Endothelial cell of hepatic sinusoid (primary cell): ENCODE measurements around the gene PROS1.
"Not testable (repeated sequence)": the region's sequence is repeated elsewhere in the genome, so short reads cannot be mapped to it uniquely, and the experiment has no call there.

ENCODE experiments used
- in situ Hi-C: cut with HindIII; loops from 2 replicates; pipeline ENCODE4 v1.10.0; 2017; ENCODE audit warnings: low sequenced_read_pairs

The PROS1 gene

DNA sequence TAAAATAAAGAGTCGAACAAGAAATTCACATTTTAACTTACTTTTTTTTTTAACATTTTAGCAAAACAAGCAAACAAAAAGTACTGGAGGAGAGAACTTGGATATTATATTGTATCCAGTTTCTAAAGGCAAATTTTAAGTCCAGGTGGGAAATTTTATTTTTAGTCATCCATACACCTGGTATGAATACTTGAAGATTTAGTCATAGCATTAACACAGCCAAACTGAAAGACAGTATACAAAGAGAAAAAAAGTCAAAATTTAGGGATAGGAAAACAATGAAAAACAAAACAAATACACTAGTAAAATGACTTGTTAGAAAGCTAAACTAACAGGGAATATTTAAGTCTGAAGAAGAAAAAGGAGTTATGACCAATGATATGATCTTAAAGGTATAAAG is 69.1 kb downstream of the PROS1 start:
- in situ Hi-C loops, result no loop called here

DNA sequence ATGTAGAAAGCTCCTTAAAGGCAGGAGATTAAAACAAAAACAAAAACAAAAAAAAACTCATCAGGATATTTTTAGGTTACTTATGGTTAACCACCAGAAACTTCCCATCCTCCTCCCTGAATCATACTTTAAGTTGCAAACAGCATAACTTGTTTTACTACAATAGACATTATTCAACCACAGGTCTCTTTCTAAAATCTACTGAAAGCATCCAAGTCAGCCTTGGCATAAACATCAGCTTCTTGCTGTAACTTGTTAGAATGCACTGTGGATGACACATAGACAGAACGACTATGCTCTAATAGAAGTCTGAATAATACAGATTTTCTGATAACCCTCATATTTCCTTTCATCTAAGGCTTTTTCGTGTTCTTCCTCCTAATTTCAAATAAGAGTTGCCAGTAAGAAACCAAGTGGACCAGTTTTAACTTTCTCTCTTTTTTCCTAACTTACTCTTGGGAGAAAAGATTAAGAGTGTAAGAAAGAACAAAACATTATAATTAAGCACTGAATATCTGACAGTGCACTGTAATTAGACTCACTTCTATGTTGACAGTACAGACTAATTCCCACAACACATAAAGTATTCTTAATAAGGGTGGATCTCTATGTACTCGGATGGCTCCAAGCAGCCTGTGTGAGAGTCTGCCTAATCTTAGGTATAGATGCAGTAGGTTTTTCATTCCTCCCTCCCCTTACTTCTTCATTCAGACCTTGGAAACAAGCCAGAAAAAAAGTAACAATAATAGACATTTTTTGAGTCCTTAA is 95.3 kb downstream of the PROS1 start:
- in situ Hi-C loops, result not testable (repeated sequence)

DNA sequence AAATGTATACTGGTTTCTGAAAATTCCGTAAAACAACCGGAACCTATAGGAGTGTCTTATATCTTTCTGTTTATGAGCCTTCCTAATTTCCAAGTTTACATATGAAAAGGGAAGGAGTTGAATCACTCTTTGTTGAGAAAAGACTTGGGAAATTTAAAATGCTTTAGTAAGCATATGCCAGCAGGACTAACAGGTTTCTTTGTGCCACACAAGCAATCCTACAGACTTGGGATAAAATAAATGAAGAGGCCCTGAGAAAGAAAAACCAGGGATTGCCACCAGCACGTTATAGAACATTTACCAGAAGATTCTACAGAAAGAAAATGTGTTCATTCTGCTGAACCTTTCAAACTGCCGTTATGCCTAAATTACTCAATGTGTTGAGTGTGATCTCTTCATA is 96.3 kb downstream of the PROS1 start:
- in situ Hi-C loops, result not testable (repeated sequence)

DNA sequence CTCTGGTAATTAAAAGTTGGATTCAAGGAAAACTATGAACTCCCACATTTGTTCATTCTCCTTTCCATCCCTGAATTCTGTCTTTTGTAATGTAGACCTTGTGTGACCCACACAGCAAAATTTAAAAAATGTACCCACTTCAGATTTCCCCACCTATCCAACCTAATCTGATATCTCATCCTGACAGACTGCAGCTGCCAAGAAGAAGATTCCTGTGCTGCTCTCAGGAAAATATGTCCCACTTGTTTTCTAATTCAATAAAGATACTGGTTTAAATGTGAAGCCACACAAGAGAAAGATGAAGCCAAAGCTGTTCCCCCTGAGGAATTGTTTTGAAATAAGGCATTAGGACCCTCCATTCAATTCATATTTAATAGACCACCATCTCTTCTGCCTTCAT is 100.3 kb downstream of the PROS1 start:
- in situ Hi-C loops, result not testable (repeated sequence)

DNA sequence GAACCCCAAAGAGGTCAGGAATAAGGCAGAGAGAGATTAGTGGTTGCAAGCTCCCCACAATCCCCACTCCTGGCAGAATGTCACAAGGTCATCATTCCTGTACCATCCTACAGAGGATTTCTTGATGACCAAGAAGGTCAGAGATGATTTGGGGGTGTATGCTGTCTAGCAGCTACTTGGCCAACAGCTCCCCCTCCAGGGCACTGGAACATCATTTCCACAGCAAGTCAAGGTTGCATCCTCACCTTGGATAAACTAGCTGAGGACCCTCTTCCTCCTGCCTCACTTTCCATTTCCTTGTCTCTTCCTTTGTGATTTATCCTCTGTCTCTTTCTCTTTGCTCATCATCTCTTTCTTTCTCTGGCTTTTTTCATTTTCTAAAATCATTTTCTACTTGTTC is 106.3 kb downstream of the PROS1 start:
- in situ Hi-C loops, result no loop called here

DNA sequence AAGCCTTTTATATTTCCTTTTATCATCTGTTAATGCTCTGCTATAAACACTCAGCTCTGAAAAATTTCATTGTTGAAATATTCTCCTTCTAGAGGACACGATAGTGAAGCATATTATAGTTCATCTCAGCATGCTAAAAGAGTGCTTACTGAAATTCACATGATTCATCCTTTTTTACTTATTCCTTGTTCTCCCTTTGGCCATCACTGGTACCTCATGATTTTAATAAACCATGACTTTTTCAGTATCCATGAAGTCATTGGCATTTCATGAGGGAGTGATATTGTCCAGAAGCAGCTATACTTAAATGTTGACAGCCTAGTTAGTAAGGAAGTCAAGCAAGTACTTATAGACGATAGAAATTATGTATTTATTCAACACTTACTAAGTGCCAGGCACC is 112.7 kb downstream of the PROS1 start:
- in situ Hi-C loops, result no loop called here

DNA sequence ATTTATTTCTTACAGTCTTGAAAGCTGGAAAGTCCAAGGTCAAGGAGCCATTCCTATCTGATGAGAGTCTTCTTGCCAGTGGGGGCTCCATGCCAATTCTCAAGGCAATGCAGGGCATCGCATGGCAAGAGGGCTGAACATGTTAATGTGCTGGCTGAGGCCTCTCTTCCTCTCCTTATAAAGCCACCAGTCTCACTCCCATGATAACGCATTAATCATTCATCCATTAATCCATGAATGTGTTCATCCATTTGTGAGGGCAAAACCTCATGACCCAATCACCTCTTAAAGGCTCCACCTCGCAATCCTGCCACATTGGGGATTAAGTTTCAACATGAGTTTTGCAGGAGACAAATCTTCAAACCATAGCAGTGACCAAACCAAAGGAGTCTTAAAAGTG is 118.3 kb downstream of the PROS1 start:
- in situ Hi-C loops, result no loop called here

DNA sequence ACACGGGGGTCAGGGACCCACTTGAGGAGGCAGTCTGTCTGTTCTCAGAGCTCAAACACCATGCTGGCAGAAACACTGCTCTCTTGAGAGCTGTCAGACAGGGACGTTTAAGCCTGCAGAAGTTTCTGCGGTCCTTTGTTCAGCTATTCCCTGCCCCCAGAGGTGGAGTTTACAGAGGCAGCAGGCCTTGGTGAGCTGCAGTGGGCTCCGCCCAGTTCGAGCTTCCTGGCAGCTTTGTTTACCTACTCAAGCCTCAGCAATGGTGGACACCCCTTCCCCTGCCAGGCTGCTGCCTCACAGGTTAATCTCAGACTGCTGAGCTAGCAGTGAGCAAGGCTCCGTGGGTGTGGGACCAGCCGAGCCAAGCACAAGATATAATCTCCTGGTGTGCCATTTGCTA is 121.5 kb downstream of the PROS1 start:
- in situ Hi-C loops, result not testable (repeated sequence)

DNA sequence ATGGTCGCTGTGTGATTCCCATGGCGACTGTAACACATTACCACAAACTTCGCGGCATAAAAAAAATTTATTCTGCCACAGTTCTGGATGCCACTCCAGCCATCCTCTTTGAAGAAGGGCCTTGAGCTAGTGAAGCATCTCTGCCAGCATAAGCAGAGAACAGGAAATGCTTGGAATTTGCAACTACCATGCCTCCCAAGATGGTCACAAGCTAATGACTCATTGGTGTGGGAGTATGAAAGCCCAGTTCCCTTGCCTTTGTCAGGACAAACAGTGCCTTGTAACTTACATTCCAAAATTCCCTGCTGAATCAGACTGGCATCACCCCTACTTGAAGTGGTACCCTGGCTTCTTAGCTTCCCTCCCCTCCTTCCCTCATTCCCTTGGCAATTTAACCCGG is 129.7 kb downstream of the PROS1 start:
- in situ Hi-C loops, result no loop called here

DNA sequence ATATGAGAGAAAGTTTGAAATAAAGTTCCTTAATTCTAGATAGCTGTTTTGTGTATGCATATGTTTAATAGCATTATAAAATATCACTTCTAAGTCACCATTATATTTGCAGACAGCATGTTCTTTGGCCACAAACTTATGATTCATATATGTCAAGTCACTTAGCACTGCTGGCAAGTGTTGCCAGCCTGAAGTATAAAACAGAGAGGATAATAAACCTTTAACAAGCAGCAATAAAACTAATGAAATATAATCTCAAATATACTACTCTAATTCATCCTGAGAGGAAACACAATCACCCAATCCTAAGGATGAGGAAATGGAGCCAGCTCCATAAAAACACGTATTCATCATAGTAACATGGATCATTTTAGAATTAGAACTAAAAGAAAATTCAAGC is 134.5 kb downstream of the PROS1 start:
- in situ Hi-C loops, result not testable (repeated sequence)
